GM21737 (cell line): ENCODE results near the gene SV2C.
"Not testable (repeated sequence)": the region's sequence is repeated elsewhere in the genome, so short reads cannot be mapped to it uniquely, and the experiment has no call there.

ENCODE experiments used
- ATAC-seq: cut with Tn5 transposase; IDR thresholded peaks from one replicate; pipeline ENCODE4 v1.9.1; 2021; ENCODE audit warnings: mild to moderate bottlenecking, moderate library complexity; ENCODE audit not compliant: unreplicated experiment

The SV2C gene, protein sequence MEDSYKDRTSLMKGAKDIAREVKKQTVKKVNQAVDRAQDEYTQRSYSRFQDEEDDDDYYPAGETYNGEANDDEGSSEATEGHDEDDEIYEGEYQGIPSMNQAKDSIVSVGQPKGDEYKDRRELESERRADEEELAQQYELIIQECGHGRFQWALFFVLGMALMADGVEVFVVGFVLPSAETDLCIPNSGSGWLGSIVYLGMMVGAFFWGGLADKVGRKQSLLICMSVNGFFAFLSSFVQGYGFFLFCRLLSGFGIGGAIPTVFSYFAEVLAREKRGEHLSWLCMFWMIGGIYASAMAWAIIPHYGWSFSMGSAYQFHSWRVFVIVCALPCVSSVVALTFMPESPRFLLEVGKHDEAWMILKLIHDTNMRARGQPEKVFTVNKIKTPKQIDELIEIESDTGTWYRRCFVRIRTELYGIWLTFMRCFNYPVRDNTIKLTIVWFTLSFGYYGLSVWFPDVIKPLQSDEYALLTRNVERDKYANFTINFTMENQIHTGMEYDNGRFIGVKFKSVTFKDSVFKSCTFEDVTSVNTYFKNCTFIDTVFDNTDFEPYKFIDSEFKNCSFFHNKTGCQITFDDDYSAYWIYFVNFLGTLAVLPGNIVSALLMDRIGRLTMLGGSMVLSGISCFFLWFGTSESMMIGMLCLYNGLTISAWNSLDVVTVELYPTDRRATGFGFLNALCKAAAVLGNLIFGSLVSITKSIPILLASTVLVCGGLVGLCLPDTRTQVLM

DNA sequence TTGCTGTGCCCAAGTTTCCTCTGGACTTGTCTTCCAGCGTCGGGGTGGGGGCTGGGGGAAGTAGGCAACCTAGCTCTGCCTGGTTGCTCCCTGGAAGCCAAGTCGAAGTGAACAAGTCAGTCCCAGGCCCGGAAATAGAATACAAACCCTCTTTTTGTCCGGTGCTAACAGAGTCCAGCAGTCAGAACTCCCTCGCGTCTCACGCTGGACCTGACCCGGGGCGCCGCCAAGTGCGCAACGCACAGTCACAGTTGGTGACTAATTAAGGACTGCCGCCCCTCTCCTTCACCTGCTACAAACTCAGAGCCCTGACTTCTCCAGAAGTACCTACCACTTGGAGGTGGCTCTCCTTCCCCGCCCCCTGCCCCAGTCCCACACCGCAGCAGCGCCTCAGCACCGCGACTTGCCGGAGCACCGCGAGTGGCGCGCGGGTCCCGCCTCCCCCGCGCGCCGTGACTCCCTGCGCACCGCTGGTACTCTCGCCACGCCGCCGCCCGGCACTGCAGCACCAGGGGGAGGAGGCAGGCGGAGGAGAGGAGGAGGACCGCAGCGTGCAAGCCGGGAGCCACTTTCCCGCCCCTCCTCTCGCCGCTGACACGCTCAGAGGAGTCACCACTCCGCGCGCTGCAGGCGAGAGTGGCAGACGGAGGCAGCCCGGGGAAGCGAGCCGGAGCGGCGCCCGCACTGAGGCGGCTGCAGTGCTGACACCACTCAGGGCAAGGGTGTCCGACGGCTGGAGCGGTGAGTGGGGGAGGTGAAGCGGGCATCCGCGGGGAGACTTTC is at the start of gene SV2C:
Gene SV2C (plus strand): TSS at position 612 of the 783 bp plus-strand sequence. CDS start 48,368 bp downstream, outside the sequence.
- no peak for ATAC-seq

DNA sequence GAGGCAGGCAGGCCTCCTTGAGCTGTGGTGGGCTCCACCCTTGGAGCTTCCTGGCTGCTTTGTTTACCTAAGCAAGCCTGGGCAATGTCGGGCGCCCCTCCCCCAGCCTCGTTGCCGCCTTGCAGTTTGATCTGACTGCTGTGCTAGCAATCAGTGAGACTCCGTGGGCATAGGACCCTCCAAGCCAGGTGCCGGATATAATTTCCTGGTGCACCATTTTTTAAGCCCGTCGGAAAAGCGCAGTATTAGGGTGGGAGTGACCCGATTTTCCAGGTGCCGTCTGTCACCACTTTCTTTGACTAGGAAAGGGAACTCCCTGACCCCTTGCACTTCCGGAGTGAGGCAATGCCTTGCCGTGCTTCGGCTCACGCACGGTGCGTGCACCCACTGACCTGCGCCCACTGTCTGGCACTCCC is 45.4 kb upstream of the SV2C start:
- ATAC-seq = not testable (repeated sequence)

DNA sequence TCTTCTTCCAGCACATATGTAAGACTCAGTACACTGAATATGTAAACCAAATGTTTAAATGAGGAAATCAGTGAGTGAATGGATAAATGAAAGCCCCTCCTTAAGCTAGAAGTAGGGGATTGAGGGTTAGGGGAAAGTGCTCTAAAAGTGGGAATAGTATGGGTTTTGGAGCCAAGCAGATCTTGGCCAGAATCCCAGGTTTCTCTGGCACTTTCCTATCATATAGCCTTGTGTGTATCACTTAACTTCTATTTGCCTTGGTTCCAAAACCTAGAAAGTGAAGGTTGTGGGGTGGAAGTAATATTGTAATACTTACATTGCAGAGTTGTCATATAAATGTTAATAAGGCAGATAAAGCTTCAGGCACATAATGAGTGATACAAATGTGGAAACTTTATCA is 45.0 kb upstream of the SV2C start:
- ATAC-seq = no peak

DNA sequence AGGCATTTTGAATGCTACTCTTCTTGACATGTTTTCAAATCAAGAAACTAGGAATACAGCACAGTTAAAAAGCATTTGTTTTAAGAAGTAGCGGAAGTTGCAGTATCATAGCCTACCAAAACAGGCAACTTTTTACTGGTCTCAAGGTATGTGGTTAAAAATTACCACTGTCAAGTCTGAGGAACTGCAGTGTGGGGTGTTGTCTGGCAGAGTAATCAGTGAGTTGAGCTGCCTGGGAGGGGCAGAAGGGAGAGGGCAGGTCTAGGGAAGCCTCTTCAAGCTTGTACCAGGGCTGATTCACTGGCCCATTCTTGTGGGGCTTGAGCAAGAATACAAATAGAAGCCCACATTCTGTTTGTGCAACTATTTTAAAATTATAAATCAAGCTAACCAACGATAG is 42.4 kb upstream of the SV2C start:
- no peak for ATAC-seq

DNA sequence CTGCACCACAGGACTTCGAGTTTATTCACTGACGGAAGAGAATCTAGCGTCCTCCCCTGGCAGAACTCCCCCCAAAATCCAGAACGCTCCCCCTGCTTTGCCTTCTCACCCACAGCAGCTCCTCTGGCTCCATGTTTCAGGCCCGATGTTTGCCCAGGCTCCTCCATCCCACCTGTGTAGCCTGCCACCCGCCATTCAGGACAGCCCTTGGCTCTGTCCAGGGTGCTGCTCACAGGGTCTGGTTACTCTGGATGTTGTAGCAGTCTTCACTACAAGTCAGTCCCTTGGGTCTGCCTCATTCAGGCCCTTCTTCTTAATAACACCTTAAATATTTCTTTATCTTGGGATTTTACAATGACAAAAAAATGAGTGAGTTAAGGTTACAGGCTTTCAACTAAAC is 41.3 kb upstream of the SV2C start:
- ATAC-seq = no peak

DNA sequence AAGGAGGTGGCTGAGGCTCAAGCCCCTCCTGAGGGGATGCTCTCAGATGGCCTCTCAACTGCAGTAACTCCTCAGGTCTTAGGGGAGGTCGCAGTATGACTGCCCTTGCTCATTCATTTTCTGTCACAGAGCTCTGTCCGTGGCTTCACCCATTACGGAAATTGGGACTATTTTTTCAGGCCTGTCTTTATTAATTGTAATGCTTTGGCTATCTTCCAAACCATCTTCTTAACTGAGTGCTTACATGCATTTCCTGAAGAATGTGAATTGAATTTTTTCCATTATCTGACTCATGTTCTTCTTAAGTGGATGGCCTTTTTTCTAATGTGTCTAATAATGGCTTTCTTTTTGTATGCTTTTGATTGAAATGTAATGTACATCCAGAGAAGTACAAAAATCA is 36.4 kb upstream of the SV2C start:
- ATAC-seq = no peak

DNA sequence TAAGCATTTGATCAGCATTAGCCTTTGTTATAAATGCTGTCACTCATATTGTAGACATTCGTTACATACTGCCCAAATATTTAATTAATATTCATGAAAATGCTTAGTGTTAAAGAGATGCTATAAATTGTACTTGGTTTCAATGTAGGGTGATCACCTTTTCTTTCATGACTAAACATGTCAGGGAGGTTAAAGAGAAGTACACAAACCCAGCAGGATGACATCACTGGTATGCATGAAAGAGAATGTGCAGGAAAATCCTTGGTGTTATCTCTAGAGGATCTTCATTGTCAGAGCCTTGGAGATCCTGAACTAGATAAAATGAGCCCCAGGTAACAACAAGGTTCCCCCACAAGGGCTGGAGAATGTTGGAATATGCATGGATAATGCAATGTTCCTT is 33.0 kb upstream of the SV2C start:
- no peak for ATAC-seq

DNA sequence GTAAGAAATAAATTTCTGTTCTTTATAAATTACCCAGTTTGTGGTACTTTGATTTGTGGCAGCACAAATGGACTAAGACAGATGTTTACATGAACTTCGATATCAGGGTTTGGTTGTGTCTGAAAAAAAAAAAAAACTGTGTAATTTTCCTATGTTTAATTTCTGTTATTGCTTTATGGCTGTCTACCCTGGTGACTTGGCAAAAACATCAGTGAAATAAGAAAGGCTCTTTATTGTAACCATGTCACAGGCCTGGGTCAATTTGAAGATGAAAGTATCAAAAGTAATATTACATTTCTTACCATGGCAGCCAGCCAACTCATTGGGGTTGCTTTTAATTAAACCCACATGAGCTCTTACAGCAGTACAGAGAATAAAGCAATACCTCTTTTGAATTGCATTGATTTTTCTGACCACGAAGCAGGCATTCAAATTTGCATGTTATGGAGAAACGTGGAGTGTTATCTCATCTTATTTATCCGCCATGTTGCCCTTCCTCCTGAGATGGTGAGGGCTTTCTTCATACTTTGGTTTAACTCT is 20.6 kb upstream of the SV2C start:
- no peak for ATAC-seq

DNA sequence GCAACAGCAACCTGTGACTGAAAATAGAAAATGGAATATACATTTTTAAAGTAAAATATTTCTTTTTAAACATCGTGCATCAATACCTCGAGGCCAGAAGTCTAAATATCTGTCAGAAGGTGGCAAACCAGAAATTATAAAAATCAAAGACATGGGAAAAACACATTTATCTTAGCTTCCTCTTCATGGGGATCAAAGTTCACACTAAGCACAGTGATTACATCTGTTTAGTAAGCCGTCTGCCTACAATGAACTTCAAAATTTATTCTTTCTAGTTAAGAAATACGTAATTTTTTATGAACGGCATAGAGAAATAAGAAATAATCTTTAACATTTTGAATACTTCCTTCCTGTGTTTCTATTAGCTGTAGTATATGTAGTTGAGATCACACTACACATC is 17.9 kb upstream of the SV2C start:
- ATAC-seq = no peak

DNA sequence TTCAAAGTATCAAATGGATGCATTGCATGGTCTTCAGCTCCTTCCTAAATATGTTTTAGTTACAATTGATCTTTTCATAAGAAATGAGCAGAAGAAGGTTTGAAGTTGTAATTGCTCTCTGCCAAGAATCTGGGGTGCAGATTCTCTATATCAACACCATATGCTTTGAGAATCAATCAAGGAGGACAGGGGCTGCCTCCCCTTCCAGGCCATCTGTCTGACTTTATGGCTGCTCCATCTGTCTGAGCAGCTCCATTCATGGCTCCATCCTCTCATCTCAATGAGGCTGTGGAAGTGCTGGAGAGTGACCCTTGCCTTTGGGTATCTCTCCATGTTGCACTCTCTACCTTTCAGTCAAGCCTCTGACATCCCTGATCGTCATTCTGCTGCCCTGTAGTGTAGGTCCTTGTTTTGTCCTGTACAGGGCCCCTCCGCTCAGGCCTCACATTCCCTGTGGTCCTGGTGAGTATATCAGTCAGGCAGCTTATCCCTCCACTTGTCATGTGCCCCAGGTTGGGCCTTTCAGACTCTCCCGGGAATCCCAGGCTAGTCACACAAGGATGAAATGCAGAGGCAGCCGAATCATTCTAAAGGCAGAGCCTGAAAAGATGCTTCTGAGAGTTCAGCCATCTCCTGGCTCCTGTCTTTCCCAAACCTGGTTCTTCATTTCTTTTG is 14.0 kb upstream of the SV2C start:
- ATAC-seq = no peak

DNA sequence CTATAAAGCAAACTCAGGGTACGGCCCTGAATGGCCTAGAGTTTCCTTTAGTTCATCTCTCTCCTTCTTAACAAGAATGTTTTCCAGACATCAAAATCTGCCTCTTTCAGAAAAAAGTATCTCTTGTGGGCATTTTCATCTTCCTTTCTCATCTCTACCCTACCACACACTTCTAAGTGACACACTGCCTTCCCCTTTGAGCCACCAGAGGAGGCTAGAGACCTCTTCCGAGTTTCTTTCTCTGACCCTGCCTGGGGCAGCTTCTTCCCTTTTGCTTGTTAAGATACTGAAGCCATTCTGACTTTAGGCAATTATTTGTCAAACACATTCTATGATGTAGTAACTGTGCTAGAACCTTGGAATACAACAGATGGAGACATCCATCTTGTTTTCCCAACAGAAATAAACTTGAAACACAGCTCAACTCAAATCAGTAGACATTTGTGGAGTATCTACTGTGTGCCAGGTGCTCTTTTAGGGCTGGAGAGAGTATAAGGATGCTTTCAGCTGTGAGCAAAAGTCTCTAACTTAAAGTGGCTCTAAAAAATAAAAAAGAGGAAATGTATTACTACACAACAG is 8.6 kb upstream of the SV2C start:
- ATAC-seq = no peak

DNA sequence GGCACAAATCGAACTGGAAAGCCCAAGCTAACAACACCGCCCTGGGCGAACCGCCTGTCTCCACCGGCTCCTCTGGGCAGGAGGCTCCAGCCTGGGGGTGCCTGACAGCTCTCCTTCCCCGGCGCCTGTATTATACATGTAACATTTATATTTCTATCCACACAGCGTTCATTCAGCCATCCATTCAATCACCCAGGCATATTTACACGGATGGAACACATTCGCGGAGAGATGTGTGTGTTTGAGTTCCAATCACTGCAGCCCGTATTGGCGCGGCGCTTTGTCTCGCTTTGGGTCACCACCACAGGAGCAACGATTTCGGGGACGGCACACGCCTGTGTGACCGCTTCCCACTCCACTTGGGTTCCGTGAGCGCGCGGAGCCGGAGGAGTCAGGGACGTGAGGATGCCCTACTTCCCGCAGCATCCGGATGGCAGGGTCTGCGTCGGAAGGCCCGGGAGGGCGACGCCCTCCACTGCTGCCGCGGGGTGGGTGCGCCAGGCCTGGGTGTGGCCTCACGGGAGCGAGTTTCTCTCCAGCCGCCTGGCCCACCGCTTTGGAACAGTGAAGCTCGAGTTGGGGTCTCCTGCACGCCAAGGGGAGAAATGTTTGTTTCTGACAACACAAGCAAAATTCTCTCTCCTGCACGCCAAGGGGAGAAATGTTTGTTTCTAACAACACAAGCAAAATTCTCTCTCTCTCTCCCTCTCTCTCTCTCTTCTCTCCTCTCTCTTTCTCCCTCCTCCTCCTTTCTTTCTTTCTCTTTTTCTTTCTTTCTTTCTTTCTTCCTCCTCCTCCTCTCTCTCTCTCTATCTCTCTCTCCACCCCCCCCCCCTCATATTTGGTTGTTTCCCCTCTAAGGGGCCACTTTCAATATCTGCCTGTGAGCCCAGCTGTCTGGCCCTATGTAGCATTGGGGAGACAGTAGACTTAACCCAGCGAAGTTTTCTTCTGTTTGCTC is 1.1 kb upstream of the SV2C start:
- ATAC-seq = no peak

DNA sequence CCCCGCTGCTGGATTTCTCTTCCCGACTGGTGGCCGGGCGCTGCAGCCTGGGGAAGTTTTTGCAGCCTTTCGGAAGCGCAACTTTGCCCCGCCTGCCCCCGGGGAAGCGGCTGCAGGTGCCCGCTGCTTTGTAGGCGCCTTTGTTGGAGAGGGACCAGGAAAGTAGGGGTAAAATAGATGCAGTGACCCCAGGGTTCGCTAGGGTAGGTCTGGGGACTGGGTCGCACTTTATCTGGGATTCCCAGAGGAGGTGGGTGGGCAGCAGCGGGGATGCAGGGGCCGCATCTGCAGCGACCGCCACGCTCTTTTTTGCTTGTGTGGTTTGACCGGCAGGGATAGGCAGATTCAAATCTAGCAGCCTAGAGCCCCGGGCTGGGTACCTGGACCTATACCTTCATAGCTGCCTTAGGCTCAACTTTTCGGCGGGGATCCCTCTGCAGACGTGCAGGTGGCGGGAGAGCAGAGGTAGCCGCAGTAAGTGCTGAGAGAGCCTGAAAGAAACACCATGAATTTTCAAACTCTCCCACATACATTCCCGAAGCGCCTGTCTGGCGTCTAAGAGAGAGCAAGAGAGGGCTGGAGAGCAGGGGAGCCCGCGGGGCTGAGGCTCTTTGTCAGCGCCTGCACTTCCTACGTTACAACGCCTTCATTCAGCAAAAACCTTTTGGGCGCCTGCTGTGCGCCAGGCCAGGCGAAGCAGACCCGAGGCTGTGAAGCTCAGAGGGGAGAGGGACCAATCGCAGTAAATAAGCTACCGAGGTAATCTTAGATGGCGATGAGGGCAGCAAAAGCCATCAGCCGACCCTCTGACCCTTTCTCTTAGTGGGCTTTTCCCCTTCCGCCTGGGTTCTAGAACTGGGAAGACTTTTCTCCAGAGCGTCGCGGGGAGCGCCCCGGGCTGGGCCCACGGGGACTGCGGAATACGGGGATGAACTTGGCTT is 642 bp downstream of the SV2C start:
- ATAC-seq = no peak

DNA sequence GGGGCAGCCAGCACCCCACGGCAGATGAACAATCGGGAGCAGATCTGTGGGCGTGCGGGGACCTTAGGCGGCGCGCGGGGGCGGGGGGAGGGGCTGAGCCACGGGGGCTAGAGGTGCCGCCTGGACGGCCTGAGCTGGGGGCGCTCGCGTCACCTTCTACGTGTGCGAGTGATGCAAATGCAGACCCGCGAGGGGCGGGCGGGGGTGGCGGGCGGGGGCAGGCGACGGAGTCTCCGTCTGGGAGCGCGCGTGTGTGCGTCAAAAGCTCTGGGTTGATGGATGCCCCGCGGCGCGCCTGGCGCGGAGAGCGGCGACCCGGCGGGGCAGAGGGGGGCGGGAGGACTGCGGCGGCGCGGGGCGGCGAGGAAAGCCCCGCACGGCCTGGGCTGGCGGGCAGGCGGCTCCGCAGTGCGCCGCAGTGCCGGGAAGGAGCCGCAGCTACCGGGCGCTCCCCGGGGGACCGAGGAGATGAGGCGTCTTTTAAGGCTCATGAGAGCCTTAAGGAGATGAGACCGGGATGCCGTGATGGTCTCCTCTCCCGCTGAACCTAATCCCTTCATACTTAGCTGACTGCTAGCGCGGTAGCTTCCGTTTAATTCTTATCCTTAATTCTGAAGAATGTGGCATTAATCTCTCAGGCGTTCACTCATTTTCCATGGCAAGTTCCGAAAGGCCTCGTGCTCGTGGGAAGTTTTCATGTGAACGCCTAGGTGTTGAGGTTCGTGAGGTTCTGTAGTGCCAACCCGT is 1.5 kb downstream of the SV2C start:
- ATAC-seq = no peak

DNA sequence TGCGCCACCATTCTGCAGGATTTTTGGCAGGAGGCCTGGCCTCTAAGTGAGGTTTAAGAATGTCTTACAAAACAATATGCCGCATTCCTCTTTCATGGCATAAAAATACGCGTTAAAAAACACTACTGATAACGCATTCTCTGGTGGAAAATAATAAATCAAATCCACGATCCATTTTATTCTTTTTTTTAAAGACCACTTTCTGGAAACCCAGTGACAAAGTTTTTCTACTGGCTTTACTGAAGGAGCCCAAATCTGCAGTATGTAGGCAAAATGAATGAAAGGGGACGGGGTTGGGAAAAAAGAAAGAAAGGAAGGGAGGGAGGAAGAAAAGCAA is 2.0 kb downstream of the SV2C start:
- no peak for ATAC-seq

DNA sequence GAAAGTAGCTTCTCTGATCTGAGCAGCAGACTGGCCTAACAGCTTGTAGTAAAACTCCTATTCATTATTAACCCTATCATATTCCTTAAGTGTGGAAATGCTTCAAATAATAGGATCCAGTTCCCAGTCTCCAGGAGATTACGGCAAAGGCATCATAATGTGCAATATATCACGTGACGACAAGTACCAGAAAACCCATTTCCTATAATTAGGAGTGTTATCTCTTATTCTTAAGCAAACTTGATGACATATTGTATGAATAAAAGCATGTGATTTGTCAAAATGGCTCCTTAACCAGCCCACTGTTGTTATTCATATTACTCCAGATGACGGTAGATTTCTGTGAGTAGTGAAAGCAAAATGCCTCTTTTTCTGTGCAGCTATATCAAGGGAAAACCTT is 2.9 kb downstream of the SV2C start:
- ATAC-seq = no peak

DNA sequence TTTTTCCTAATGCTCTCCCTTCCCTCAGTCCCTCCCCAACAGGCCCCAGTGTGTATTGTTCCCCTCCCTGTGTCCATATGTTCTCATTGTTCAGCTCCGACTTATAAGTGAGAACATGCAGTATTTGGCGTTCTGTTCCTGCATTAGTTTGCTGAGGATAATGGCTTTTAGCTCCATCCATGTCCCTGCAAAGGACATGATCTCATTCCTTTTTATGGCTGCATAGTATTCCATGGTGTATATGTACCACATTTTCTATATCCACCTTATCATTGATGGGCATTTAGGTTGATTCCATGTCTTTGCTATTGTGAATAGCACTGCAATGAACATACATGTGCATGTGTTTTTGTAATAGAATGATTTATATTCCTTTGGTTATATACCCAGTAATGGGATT is 6.0 kb downstream of the SV2C start:
- not testable (repeated sequence) for ATAC-seq

DNA sequence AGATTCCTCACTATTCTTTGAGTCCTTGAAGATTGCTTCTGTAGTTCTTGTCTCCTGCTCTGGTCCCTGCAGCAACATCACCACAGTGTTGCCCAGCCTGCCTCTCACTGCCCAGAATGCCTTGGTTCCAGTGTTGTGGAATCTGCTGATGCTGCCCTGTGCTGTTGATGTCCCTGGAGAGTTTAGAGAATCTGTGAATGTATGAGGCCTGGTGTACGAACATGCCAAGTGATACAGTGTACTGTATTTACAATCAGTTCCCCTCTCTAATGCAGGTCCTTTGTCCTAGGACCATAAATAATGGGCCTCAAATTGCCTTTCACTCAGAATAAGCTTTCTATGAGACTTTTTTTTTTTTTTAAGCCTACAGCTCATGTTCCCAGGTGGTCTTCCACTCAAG is 8.2 kb downstream of the SV2C start:
- no peak for ATAC-seq
